HEK293T (cell line): Measurements from ENCODE around the gene RPL13.

Experiments
- CTCF ChIA-PET: fragments of 350-600 bp; formaldehyde crosslinking; extraction: SDS; loops from one replicate; lab custom pipeline; 2021; ENCODE audit warnings: antibody characterized with exemption, inconsistent platforms; lab: Yijun Ruan, JAX
- POLR2A ChIA-PET: fragments of 350-600 bp; formaldehyde crosslinking; extraction: SDS; loops from one replicate; lab custom pipeline; 2020; ENCODE audit warnings: antibody characterized with exemption, inconsistent platforms; lab: Yijun Ruan, JAX
- DNase-seq: peaks from one replicate; pipeline ENCODE4 v3.0.0; 2012; ENCODE audit warnings: mixed read lengths; ENCODE audit errors: extremely low spot score
- ARNT ChIP-seq: fragments of 450-650 bp; IDR thresholded peaks from 2 replicates; pipeline ENCODE4 v1.6.1; 2017; ENCODE audit warnings: mild to moderate bottlenecking
- BHLHE40 ChIP-seq: fragments of 450-650 bp; IDR thresholded peaks from 2 replicates; pipeline ENCODE4 v1.6.1; 2016; ENCODE audit warnings: mild to moderate bottlenecking, moderate library complexity, borderline replicate concordance
- CTBP1 ChIP-seq: fragments of 450-650 bp; IDR thresholded peaks from 2 replicates; pipeline ENCODE4 v1.6.1; 2016; ENCODE audit warnings: borderline replicate concordance
- ELF4 ChIP-seq: fragments of 450-650 bp; IDR thresholded peaks from 2 replicates; pipeline ENCODE4 v1.6.1; 2017; ENCODE audit warnings: antibody characterized with exemption
- FOXA1 ChIP-seq: fragments of 450-650 bp; IDR thresholded peaks from 2 replicates; pipeline ENCODE4 v1.6.1; 2016; ENCODE audit warnings: mild to moderate bottlenecking
- FOXK2 ChIP-seq: fragments of 450-650 bp; IDR thresholded peaks from 2 replicates; pipeline ENCODE4 v1.6.1; 2016; ENCODE audit warnings: mild to moderate bottlenecking
- FOXM1 ChIP-seq: fragments of 450-650 bp; IDR thresholded peaks from 2 replicates; pipeline ENCODE4 v1.6.1; 2017; ENCODE audit warnings: mild to moderate bottlenecking, borderline replicate concordance
- HDGF ChIP-seq: fragments of 450-650 bp; IDR thresholded peaks from 2 replicates; pipeline ENCODE4 v1.6.1; 2017; ENCODE audit warnings: antibody characterized with exemption, borderline replicate concordance
- L3MBTL2 ChIP-seq: fragments of 450-650 bp; conservative IDR thresholded peaks from 2 replicates; pipeline ENCODE4 v1.6.1; 2016; ENCODE audit warnings: mild to moderate bottlenecking
- LEF1 ChIP-seq: fragments of 450-650 bp; IDR thresholded peaks from 2 replicates; pipeline ENCODE4 v1.6.1; 2017; ENCODE audit warnings: mild to moderate bottlenecking, borderline replicate concordance
- NFRKB ChIP-seq: fragments of 450-650 bp; IDR thresholded peaks from 2 replicates; pipeline ENCODE4 v1.6.1; 2016; ENCODE audit warnings: mild to moderate bottlenecking, moderate library complexity
- SP1 ChIP-seq: fragments of 450-650 bp; IDR thresholded peaks from 2 replicates; pipeline ENCODE4 v1.6.1; 2017
- SUZ12 ChIP-seq: fragments of 450-650 bp; IDR thresholded peaks from 2 replicates; pipeline ENCODE4 v1.6.1; 2016; ENCODE audit warnings: mild to moderate bottlenecking
- TARDBP ChIP-seq: fragments of 450-650 bp; IDR thresholded peaks from 2 replicates; pipeline ENCODE4 v1.6.1; 2016
- ZNF384 ChIP-seq: fragments of 450-650 bp; IDR thresholded peaks from 2 replicates; pipeline ENCODE4 v1.6.1; 2016
- TF ChIP-seq, protein P1 (sequence below): fragments of 450-650 bp; IDR thresholded peaks from 2 replicates; pipeline ENCODE4 v1.6.1; 2016

The RPL13 gene

DNA sequence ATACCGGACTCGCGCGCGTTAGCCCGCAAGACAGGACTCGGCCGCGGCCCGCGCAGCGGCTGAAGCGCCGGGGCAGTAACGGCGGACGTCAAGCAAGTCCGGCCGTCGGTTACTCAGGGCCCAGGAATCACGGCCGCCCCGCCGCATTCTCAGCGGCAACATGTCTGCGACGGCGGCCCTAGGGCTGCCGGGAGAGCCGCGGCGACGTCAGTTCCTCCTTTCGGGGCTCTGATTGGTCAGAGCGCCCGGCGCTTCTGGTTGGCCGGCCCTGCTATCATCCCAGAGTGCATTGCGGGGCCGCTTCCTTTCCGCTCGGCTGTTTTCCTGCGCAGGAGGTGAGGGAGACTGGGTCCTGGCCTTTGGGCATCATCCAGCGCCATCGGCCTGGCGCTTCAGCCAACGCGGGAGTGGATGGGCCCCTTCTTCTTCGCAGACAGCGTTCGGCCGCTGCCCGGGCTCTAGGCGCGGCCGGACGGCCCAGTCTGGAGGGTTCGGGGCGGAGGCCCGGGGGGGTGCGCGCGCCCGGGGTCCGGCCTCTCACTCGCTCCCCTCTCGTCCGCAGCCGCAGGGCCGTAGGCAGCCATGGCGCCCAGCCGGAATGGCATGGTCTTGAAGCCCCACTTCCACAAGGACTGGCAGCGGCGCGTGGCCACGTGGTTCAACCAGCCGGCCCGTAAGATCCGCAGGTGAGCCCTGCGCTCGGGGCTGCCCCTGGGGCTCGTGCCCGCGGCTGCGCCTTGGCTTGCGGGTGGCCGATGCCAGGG is at the start of gene RPL13:
TSS of gene RPL13 (plus strand) at position 305 of the 764 bp plus-strand sequence. CDS start at position 583, 278 bp downstream.
- TF ChIP-seq L3MBTL2 (peak; percentile 83), NFRKB (no peak), TARDBP (no peak), ARNT (no peak), ELF4 (peak; percentile 91), LEF1 (0 out of 2 replicates have a peak, but pooled peaks have one; percentile 7)
- TF ChIP-seq, protein P1, sequence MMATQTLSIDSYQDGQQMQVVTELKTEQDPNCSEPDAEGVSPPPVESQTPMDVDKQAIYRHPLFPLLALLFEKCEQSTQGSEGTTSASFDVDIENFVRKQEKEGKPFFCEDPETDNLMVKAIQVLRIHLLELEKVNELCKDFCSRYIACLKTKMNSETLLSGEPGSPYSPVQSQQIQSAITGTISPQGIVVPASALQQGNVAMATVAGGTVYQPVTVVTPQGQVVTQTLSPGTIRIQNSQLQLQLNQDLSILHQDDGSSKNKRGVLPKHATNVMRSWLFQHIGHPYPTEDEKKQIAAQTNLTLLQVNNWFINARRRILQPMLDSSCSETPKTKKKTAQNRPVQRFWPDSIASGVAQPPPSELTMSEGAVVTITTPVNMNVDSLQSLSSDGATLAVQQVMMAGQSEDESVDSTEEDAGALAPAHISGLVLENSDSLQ, result 0 out of 2 replicates have a peak, but pooled peaks have one; percentile 7
- CTCF ChIA-PET, result no interaction called here
- POLR2A ChIA-PET, result interaction anchor here (1.1 kb wide), 1 partner anchor 52 kb away, joined by 3 read pairs; the partner anchor contains the start of gene SPG7
- DNase-seq, result peak; percentile 93

DNA sequence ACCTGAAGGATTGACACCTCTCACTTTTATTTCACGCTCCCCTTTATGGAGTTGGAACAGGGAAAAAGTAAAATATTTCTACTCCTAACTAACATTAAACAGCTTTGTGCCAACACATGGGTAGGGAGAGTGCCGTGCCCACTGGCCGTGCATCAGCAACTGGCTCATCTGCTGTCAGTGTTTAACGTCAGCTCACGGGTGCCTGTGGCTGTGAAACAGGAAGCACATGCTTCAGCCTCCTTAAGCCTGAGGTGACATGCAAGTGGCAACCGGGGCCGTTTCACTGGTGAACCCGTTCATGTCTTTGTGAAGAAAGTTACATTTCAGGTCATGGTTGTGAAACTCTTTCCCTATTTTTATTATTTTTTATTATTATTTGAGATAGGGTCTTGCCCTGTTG is 49.1 kb upstream of the RPL13 start:
- no peak for TF ChIP-seq NFRKB
- no peak for TF ChIP-seq FOXK2
- no peak for TF ChIP-seq CTBP1
- TF ChIP-seq SP1, result no peak
- TF ChIP-seq ELF4, result no peak
- TF ChIP-seq FOXA1, result no peak
- TF ChIP-seq FOXM1, result no peak
- no peak for TF ChIP-seq HDGF
- no peak for TF ChIP-seq LEF1
- TF ChIP-seq, protein P1, result no peak
- TF ChIP-seq BHLHE40, result no peak
- no peak for TF ChIP-seq ZNF384
- no peak for TF ChIP-seq ARNT
- no peak for TF ChIP-seq SUZ12
- no peak for DNase-seq
- ChIA-PET POLR2A (no interaction called here), CTCF (no interaction called here)

DNA sequence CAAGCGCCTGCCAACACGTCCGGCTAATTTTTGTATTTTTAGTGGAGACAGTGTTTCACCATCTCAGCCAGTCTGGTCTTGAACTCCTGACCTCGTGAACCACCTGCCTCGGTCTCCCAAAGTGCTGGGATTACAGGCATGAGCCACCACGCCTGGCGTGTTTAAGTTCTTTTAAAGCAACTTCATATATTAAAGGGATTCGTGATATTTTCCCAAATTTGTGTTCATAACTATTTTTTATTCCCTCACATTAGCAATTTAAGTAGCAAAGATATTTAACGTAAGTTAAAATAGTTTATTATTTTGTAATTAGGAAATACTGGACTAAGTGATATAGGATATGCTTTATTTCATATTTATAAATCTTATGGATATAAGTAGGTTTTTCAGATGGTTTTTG is 48.0 kb upstream of the RPL13 start:
- TF ChIP-seq ARNT (no peak), BHLHE40 (no peak), CTBP1 (no peak), NFRKB (no peak), SP1 (no peak), SUZ12 (no peak), LEF1 (no peak), ELF4 (no peak)
- POLR2A ChIA-PET, result no interaction called here
- CTCF ChIA-PET, result no interaction called here

DNA sequence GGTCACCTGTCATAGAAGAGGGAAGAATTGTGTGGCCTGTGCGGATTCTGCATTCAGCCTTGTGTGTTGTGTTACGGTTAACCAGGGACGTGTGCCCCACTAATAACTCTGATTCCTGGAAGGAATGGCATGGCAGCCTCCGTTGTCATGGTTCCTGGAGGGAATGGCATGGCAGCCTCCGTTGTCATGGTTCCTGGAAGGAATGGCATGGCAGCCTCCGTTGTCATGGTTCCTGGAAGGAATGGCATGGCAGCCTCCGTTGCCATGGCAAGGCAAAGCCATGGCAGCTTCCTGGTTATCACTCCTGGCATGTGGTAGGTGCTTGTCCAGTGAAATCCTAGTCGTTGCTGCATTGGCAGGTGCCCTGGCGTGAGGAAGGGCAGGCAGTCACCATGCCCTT is 43.4 kb upstream of the RPL13 start:
- TF ChIP-seq SUZ12 (no peak), TARDBP (no peak), SP1 (no peak), L3MBTL2 (no peak), LEF1 (no peak)
- DNase-seq, result no peak
- CTCF ChIA-PET, result no interaction called here
- POLR2A ChIA-PET, result no interaction called here

More for the DNA sequence above, 48.0 kb upstream of the RPL13 start:
- no peak for DNase-seq

DNA sequence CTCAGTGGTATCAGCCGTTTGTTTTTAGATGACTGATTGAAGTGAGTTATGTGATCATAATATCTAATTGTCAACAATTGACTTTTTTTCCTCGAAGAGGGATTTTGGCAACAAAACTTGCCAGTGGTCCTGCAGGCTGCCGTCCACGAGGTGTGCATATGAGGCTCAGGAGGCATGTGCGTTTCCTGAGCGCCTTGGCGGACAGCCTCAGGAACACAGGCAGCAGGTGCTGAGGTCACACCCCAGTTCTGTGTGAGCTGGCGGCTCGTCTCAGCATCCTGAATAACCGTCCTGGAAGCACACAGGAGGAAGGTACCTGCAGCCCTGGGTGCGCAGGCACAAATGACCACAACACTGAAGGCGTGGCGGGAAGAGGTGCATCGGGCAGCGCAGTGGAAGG is 40.6 kb upstream of the RPL13 start:
- ChIA-PET POLR2A (no interaction called here), CTCF (no interaction called here)
- no peak for DNase-seq
- no peak for TF ChIP-seq TARDBP
- no peak for TF ChIP-seq ARNT
- no peak for TF ChIP-seq FOXM1

DNA sequence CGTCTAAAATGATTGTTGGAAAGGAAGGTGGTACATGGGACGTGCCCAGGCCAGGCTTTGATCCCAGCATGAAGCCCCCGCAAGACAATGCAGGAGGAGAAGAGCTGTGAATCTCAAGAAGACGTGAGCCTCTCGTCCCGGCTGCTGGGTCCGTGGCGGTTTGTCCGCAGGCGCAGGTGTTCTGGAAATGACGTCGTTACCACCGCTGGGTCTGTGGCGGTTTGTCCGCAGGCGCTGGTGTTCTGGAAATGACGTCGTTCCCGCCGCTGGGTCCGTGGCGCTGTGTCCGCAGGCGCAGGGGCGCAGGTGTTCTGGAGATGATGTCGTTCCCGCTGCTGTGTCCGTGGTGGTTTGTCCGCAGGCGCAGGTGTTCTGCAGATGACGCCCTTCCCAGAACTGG is 38.2 kb upstream of the RPL13 start:
- no peak for TF ChIP-seq SP1
- TF ChIP-seq, protein P1, result no peak
- TF ChIP-seq TARDBP, result no peak
- no peak for TF ChIP-seq L3MBTL2
- no peak for TF ChIP-seq SUZ12
- TF ChIP-seq ARNT, result no peak
- no peak for TF ChIP-seq HDGF
- TF ChIP-seq ELF4, result no peak
- POLR2A ChIA-PET, result no interaction called here
- CTCF ChIA-PET, result no interaction called here
- no peak for DNase-seq
